ENCODE measurements around the gene PCNT. TPM values are rescaled to one million over a fixed set of nuclear protein-coding genes. Genes with fewer than 3 reads are reported as not detected.

Gene PCNT
- total and polyA plus RNA-seq, 2 experiments from 2014 or later, result 14.9 to 23.8 TPM

DNA sequence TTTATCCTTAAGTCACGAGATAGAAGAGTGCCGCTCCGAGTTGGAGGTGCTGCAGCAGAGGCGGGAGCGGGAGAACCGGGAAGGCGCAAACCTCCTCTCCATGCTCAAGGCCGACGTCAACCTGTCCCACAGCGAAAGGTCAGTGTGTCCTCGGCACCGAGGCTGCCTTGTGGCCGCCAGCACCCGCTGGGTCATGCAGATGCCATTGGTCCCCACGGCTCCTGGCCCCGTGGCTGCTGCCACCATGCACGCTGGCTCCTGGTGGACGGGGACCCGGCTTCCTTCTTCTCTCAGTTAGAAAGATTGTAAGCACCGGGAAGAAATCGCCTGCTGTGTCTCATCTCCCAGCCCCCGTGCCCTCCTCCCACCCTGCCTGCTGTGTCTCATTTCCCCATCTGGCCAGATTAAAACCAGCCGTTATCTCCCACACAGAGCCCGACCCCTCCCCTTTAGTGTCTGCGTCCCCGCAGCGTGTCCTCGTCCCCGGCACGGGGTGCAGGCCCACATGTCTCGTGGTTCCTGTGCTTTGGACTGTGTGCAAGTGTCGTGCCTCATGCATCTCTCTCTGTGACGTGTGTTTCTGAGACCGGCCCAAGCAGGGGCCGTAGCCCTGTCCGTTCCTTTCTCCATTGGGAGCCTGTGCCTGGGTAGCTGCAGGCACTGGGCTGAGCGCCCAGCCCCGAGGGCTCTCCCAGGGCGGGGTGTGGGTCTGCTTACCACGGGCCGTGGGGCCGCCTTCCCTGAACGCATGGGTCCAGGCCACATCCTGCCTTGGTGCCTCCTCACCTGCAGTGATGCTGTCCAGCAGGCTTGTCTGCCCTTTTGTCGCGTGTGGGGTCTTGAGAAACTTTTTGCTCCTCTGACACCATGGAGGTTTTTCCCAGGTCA lies 62.1 kb downstream of the PCNT start:
- no peaks in the 10 kb centered on the region for H3K9me3 ChIP-seq (ENCODE audit: low read depth)
- H2AFZ ChIP-seq, result no peak overlapping the region
- H3K27me3 ChIP-seq (replicated peaks; ENCODE audit: insufficient read depth), result no peaks in the 10 kb centered on the region
- no peak overlapping the region for H3K4me3 ChIP-seq
- H3K36me3 ChIP-seq (ENCODE audit: low read depth), result peaks cover 4% of the 10 kb centered on the region; the same call in 1 of the 2 replicates
- no peaks in the 10 kb centered on the region for H3K9me2 ChIP-seq (ENCODE audit: insufficient read depth)
- 77 to 82% methylated on average over 41 to 45 of the region's 45 CpGs for WGBS, 2 experiments (ENCODE audit: low coverage in 1 of 2, low lambda C conversion rate in 2 of 2, missing lambda C conversion rate in 2 of 2)
- no peaks in the 10 kb centered on the region for H3K4me1 ChIP-seq (ENCODE audit: insufficient read depth)
- in situ Hi-C loops (cut with MboI), result no loop called here
- H3K79me2 ChIP-seq (ENCODE audit: insufficient read depth), result peaks cover 61% of the 10 kb centered on the region
- no peaks in the 10 kb centered on the region for H3F3A ChIP-seq (ENCODE audit: insufficient read depth)
- H3K4me2 ChIP-seq (ENCODE audit: unreplicated experiment), result no peak overlapping the region
- TF ChIP-seq EZH2 (IDR thresholded peaks at IDR 0.05; ENCODE audit: insufficient read depth, poor library complexity, severe bottlenecking), result no peak
- no peak for TF ChIP-seq EZH2phosphoT487 (IDR thresholded peaks at IDR 0.05; ENCODE audit: insufficient read depth, low read depth)
- no peak for DNase-seq
- H3K27ac ChIP-seq, result no peak overlapping the region
- H4K20me1 ChIP-seq (ENCODE audit: insufficient read depth), result no peaks in the 10 kb centered on the region
- no peak overlapping the region for H3K9ac ChIP-seq

DNA sequence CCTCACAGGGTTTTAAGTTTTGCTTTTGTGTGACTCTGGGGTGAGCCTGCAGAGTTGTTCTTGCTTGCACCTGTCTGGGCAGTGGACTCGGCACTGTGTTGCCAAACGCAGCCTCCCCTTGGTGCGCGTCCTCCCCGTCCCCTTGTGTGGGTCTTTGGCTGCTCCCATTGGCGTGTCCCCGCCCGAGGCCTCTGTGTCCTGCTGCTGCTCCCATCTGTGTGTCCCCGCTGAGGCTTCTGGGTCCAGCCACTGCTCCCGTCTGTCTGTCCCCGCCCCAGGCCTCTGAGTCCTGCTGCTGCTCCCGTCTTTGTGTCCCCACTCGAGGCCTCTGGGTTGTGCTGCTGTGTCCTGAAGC lies 62.8 kb downstream of the PCNT start:
- no peaks in the 10 kb centered on the region for H3F3A ChIP-seq (ENCODE audit: insufficient read depth)
- H3K36me3 ChIP-seq (ENCODE audit: low read depth), result peaks cover 4% of the 10 kb centered on the region; the same call in 1 of the 2 replicates
- TF ChIP-seq EZH2 (IDR thresholded peaks at IDR 0.05; ENCODE audit: insufficient read depth, poor library complexity, severe bottlenecking) (no peak), EZH2phosphoT487 (IDR thresholded peaks at IDR 0.05; ENCODE audit: insufficient read depth, low read depth) (no peak)
- H4K20me1 ChIP-seq (ENCODE audit: insufficient read depth), result no peaks in the 10 kb centered on the region
- H3K4me1 ChIP-seq (ENCODE audit: insufficient read depth), result no peaks in the 10 kb centered on the region
- H2AFZ ChIP-seq, result no peak overlapping the region
- no peaks in the 10 kb centered on the region for H3K9me3 ChIP-seq (ENCODE audit: low read depth)
- in situ Hi-C loops (cut with MboI), result no loop called here
- H3K79me2 ChIP-seq (ENCODE audit: insufficient read depth), result peaks cover 54% of the 10 kb centered on the region
- no peaks in the 10 kb centered on the region for H3K9me2 ChIP-seq (ENCODE audit: insufficient read depth)
- no peaks in the 10 kb centered on the region for H3K27me3 ChIP-seq (replicated peaks; ENCODE audit: insufficient read depth)
- H3K4me2 ChIP-seq (ENCODE audit: unreplicated experiment), result no peak overlapping the region
- H3K27ac ChIP-seq, result no peak overlapping the region
- H3K4me3 ChIP-seq, result no peak overlapping the region
- DNase-seq, result no peak
- WGBS, 2 experiments (ENCODE audit: low coverage in 1 of 2, low lambda C conversion rate in 2 of 2, missing lambda C conversion rate in 2 of 2), result 95 to 96% methylated on average over 13 of the region's 13 CpGs
- no peak overlapping the region for H3K9ac ChIP-seq

DNA sequence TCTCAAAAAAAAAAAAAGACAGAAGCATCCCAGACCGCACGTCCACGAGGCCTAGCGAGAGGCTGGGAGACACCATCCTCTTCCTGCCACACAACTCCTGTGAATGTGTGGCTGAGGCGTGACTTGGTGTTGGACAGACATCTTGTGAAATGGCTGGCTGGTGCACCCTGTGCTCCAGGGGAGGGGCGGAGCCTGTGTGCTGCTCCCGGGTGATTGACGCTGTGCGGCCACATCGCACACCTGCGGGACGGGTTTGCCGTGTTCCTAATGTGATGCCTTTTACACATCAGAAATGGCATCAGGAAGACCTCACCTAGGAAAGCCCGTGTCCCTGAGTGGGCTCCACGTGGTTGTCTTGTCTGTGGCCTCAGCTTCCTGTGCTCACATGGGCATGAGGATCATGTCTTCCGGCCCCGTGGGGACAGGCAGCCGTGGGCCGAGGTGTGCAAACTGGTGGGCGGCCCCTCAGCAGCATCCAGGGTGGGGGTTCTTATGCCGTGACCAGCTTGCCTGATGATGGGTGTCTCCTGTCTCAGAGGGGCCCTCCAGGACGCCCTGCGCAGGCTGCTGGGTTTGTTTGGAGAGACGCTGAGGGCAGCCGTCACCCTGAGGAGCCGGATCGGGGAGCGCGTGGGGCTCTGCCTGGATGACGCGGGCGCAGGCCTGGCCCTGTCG lies 64.4 kb downstream of the PCNT start:
- no peak overlapping the region for H2AFZ ChIP-seq
- H3K9me2 ChIP-seq (ENCODE audit: insufficient read depth), result no peaks in the 10 kb centered on the region
- peaks cover 4% of the 10 kb centered on the region; the same call in 1 of the 2 replicates for H3K36me3 ChIP-seq (ENCODE audit: low read depth)
- no peak overlapping the region for H3K4me3 ChIP-seq
- peaks cover 45% of the 10 kb centered on the region for H3K79me2 ChIP-seq (ENCODE audit: insufficient read depth)
- peaks cover 5% of the 10 kb centered on the region for H3F3A ChIP-seq (ENCODE audit: insufficient read depth)
- no peaks in the 10 kb centered on the region for H3K9me3 ChIP-seq (ENCODE audit: low read depth)
- no peak overlapping the region for H3K27ac ChIP-seq
- no peak overlapping the region for H3K4me2 ChIP-seq (ENCODE audit: unreplicated experiment)
- no peak overlapping the region for H3K9ac ChIP-seq
- TF ChIP-seq EZH2phosphoT487 (IDR thresholded peaks at IDR 0.05; ENCODE audit: insufficient read depth, low read depth), result no peak
- no peak for TF ChIP-seq EZH2 (IDR thresholded peaks at IDR 0.05; ENCODE audit: insufficient read depth, poor library complexity, severe bottlenecking)
- 95 to 99% methylated on average over 33 of the region's 33 CpGs for WGBS, 2 experiments (ENCODE audit: low coverage in 1 of 2, low lambda C conversion rate in 2 of 2, missing lambda C conversion rate in 2 of 2)
- no peak for DNase-seq
- in situ Hi-C loops (cut with MboI), result no loop called here
- no peaks in the 10 kb centered on the region for H3K27me3 ChIP-seq (replicated peaks; ENCODE audit: insufficient read depth)
- H3K4me1 ChIP-seq (ENCODE audit: insufficient read depth), result peaks cover 12% of the 10 kb centered on the region; the same call in 1 of the 2 replicates
- H4K20me1 ChIP-seq (ENCODE audit: insufficient read depth), result no peaks in the 10 kb centered on the region

DNA sequence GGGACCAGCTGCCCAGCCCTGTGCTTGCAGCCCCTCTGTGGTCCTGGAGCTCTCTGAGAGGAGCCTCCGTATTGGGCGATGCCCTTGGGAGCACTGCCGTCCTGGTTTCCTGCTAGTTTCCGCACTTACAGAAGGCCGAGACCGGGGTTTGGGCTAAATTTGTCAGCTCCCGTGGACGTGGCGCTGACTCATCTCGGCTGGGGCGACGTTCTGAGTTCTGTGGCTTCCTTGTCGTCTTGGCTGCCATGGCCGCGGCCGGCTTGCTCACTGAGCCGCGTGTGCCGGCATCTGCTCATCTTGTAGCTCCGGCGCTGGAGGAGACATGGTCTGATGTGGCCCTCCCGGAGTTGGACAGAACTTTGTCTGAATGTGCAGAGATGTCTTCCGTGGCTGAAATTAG lies 64.9 kb downstream of the PCNT start:
- in situ Hi-C loops (cut with MboI), result no loop called here
- peaks cover 40% of the 10 kb centered on the region for H3K79me2 ChIP-seq (ENCODE audit: insufficient read depth)
- no peak overlapping the region for H3K27ac ChIP-seq
- DNase-seq, result no peak
- no peak overlapping the region for H2AFZ ChIP-seq
- H3K27me3 ChIP-seq (replicated peaks; ENCODE audit: insufficient read depth), result no peaks in the 10 kb centered on the region
- H3K4me3 ChIP-seq, result no peak overlapping the region
- H3F3A ChIP-seq (ENCODE audit: insufficient read depth), result peaks cover 5% of the 10 kb centered on the region
- H3K4me1 ChIP-seq (ENCODE audit: insufficient read depth), result peaks cover 13% of the 10 kb centered on the region; the same call in 1 of the 2 replicates
- TF ChIP-seq EZH2 (IDR thresholded peaks at IDR 0.05; ENCODE audit: insufficient read depth, poor library complexity, severe bottlenecking), result no peak
- H4K20me1 ChIP-seq (ENCODE audit: insufficient read depth), result no peaks in the 10 kb centered on the region
- H3K9ac ChIP-seq, result no peak overlapping the region
- peaks cover 4% of the 10 kb centered on the region; the same call in 1 of the 2 replicates for H3K36me3 ChIP-seq (ENCODE audit: low read depth)
- H3K9me3 ChIP-seq (ENCODE audit: low read depth), result no peaks in the 10 kb centered on the region
- WGBS, 2 experiments (ENCODE audit: low coverage in 1 of 2, low lambda C conversion rate in 2 of 2, missing lambda C conversion rate in 2 of 2), result 92 to 97% methylated on average over 23 of the region's 23 CpGs
- no peak overlapping the region for H3K4me2 ChIP-seq (ENCODE audit: unreplicated experiment)
- no peaks in the 10 kb centered on the region for H3K9me2 ChIP-seq (ENCODE audit: insufficient read depth)

Data from GM23248 (cell line).